ENCODE results near the gene PRPH.

Gene PRPH

GRCh38 chr12:49341777-49342065, 46.8 kb downstream of the PRPH start:
- Histone ChIP-seq H3K4me3 (ENCODE audit: low read depth, low read length) (no peak overlapping the region), H3K36me3 (replicated peaks) (no peaks in the 10 kb centered on the region), H3K27ac (no peak overlapping the region), H3K27me3 (replicated peaks) (peaks cover 24% of the 10 kb centered on the region)
- in situ Hi-C loops (cut with HindIII; ENCODE audit: low pct_ligation_motif_present, low sequenced_read_pairs): no loop called here
- no peak for TF ChIP-seq CTCF (IDR thresholded peaks at IDR 0.05; ENCODE audit: low read depth, low read length, missing control alignments)
- DNase-seq: no peak

- DNase-seq: peak; percentile 62
- peak; percentile 91 for TF ChIP-seq CTCF (IDR thresholded peaks at IDR 0.05; ENCODE audit: low read depth, low read length, missing control alignments)
- no peaks in the 10 kb centered on the region for H3K36me3 ChIP-seq (replicated peaks)
- peaks cover 20% of the 10 kb centered on the region for H3K27me3 ChIP-seq (replicated peaks)
- no peak overlapping the region for H3K27ac ChIP-seq
- H3K4me3 ChIP-seq (ENCODE audit: low read depth, low read length): peak overlapping the region; percentile 46
- in situ Hi-C loops (cut with HindIII; ENCODE audit: low pct_ligation_motif_present, low sequenced_read_pairs): no loop called here
These were observed 47.3 kb downstream of the PRPH start for GRCh38 chr12:49342066-49342913.

- in situ Hi-C loops (cut with HindIII; ENCODE audit: low pct_ligation_motif_present, low sequenced_read_pairs): no loop called here
- H3K4me3 ChIP-seq (ENCODE audit: low read depth, low read length): peak overlapping the region; percentile 46
- TF ChIP-seq CTCF (IDR thresholded peaks at IDR 0.05; ENCODE audit: low read depth, low read length, missing control alignments): no peak
- peaks cover 17% of the 10 kb centered on the region for H3K27me3 ChIP-seq (replicated peaks)
- no peak overlapping the region for H3K27ac ChIP-seq
- no peak for DNase-seq
- H3K36me3 ChIP-seq (replicated peaks): no peaks in the 10 kb centered on the region
These were observed 48.2 kb downstream of the PRPH start for GRCh38 chr12:49342914-49343731.

GRCh38 chr12:49344486-49345050, 49.6 kb downstream of the PRPH start:
- Histone ChIP-seq H3K27me3 (replicated peaks) (peaks cover 17% of the 10 kb centered on the region), H3K4me3 (ENCODE audit: low read depth, low read length) (no peak overlapping the region), H3K36me3 (replicated peaks) (no peaks in the 10 kb centered on the region), H3K27ac (no peak overlapping the region)
- TF ChIP-seq CTCF (IDR thresholded peaks at IDR 0.05; ENCODE audit: low read depth, low read length, missing control alignments): no peak
- in situ Hi-C loops (cut with HindIII; ENCODE audit: low pct_ligation_motif_present, low sequenced_read_pairs): no loop called here
- no peak for DNase-seq

- TF ChIP-seq CTCF (IDR thresholded peaks at IDR 0.05; ENCODE audit: low read depth, low read length, missing control alignments): no peak
- no peak for DNase-seq
- Histone ChIP-seq H3K27ac (no peak overlapping the region), H3K4me3 (ENCODE audit: low read depth, low read length) (peak overlapping the region; percentile 43), H3K36me3 (replicated peaks) (no peaks in the 10 kb centered on the region), H3K27me3 (replicated peaks) (peaks cover 17% of the 10 kb centered on the region)
- in situ Hi-C loops (cut with HindIII; ENCODE audit: low pct_ligation_motif_present, low sequenced_read_pairs): no loop called here
These were observed 50.3 kb downstream of the PRPH start for GRCh38 chr12:49345051-49345824.
